Glomerular visceral epithelial cell (primary cell): Measurements from ENCODE around the gene VEPH1.

Experiments
- DNase-seq: peaks from one replicate; pipeline ENCODE4 v3.0.0-alpha.2; 2016; ENCODE audit errors: extremely low spot score

VEPH1 gene

GRCh38 chr3:157259825-157260224, 243.4 kb downstream of the VEPH1 start:
- no peak for DNase-seq

GRCh38 chr3:157257101-157257500, 246.1 kb downstream of the VEPH1 start:
- no peak for DNase-seq

- no peak for DNase-seq
These were observed 247.4 kb downstream of the VEPH1 start for GRCh38 chr3:157255797-157256196.

- no peak for DNase-seq
These were observed 251.5 kb downstream of the VEPH1 start for GRCh38 chr3:157251685-157252084.

GRCh38 chr3:157249606-157250005, 253.6 kb downstream of the VEPH1 start:
- no peak for DNase-seq

GRCh38 chr3:157248590-157249422, 254.4 kb downstream of the VEPH1 start:
- DNase-seq: peak; percentile 57

GRCh38 chr3:157247391-157247790, 255.8 kb downstream of the VEPH1 start:
- DNase-seq: no peak

GRCh38 chr3:157242836-157243235, 260.4 kb downstream of the VEPH1 start:
- no peak for DNase-seq

- no peak for DNase-seq
These were observed 261.6 kb downstream of the VEPH1 start for GRCh38 chr3:157241599-157241998.

GRCh38 chr3:157240408-157240807, 262.8 kb downstream of the VEPH1 start:
- DNase-seq: no peak

GRCh38 chr3:157239082-157239704, 264.0 kb downstream of the VEPH1 start:
- DNase-seq: peak; percentile 50

GRCh38 chr3:157238457-157238856, 264.8 kb downstream of the VEPH1 start:
- DNase-seq: no peak

- no peak for DNase-seq
These were observed 265.3 kb downstream of the VEPH1 start for GRCh38 chr3:157237886-157238285.

GRCh38 chr3:157235291-157235690, 267.9 kb downstream of the VEPH1 start:
- DNase-seq: no peak

- no peak for DNase-seq
These were observed 269.3 kb downstream of the VEPH1 start for GRCh38 chr3:157233923-157234322.

- no peak for DNase-seq
These were observed 271.1 kb downstream of the VEPH1 start for GRCh38 chr3:157232141-157232540.

GRCh38 chr3:157231071-157231470, 272.1 kb downstream of the VEPH1 start:
- DNase-seq: no peak

- DNase-seq: peak; percentile 8
These were observed 276.9 kb downstream of the VEPH1 start for GRCh38 chr3:157226173-157226847.

- DNase-seq: no peak
These were observed 278.2 kb downstream of the VEPH1 start for GRCh38 chr3:157225001-157225400.

GRCh38 chr3:157220883-157221282, 282.3 kb downstream of the VEPH1 start:
- DNase-seq: no peak

GRCh38 chr3:157220211-157220610, 283.0 kb downstream of the VEPH1 start:
- DNase-seq: no peak

- no peak for DNase-seq
These were observed 284.0 kb downstream of the VEPH1 start for GRCh38 chr3:157219215-157219614.
